ENCODE results near the gene HBA2.

HBA2 gene

GRCh38 chr16:177394-177822, 4.7 kb downstream of the HBA2 start:
- in situ Hi-C loops (cut with HindIII; ENCODE audit: low pct_ligation_motif_present, low sequenced_read_pairs) = no loop called here
- DNase-seq = no peak
- Histone ChIP-seq H3K27ac (no peak overlapping the region), H3K4me3 (ENCODE audit: low read depth, low read length) (no peak overlapping the region), H3K36me3 (replicated peaks) (no peaks in the 10 kb centered on the region), H3K27me3 (replicated peaks) (peaks cover 38% of the 10 kb centered on the region)
- no peak for TF ChIP-seq CTCF (IDR thresholded peaks at IDR 0.05; ENCODE audit: low read depth, low read length, missing control alignments)

- Histone ChIP-seq H3K27ac (no peak overlapping the region), H3K36me3 (replicated peaks) (no peaks in the 10 kb centered on the region), H3K27me3 (replicated peaks) (peaks cover 38% of the 10 kb centered on the region), H3K4me3 (ENCODE audit: low read depth, low read length) (no peak overlapping the region)
- no peak for TF ChIP-seq CTCF (IDR thresholded peaks at IDR 0.05; ENCODE audit: low read depth, low read length, missing control alignments)
- no peak for DNase-seq
- in situ Hi-C loops (cut with HindIII; ENCODE audit: low pct_ligation_motif_present, low sequenced_read_pairs) = no loop called here
Measured at GRCh38 chr16:177981-178667, 5.4 kb downstream of the HBA2 start.

GRCh38 chr16:178668-179015, 6.0 kb downstream of the HBA2 start:
- Histone ChIP-seq H3K27ac (no peak overlapping the region), H3K36me3 (replicated peaks) (no peaks in the 10 kb centered on the region), H3K4me3 (ENCODE audit: low read depth, low read length) (no peak overlapping the region), H3K27me3 (replicated peaks) (peaks cover 34% of the 10 kb centered on the region)
- DNase-seq = no peak
- TF ChIP-seq CTCF (IDR thresholded peaks at IDR 0.05; ENCODE audit: low read depth, low read length, missing control alignments) = no peak
- in situ Hi-C loops (cut with HindIII; ENCODE audit: low pct_ligation_motif_present, low sequenced_read_pairs) = no loop called here

- Histone ChIP-seq H3K27ac (no peak overlapping the region), H3K36me3 (replicated peaks) (no peaks in the 10 kb centered on the region), H3K27me3 (replicated peaks) (peaks cover 34% of the 10 kb centered on the region), H3K4me3 (ENCODE audit: low read depth, low read length) (no peak overlapping the region)
- TF ChIP-seq CTCF (IDR thresholded peaks at IDR 0.05; ENCODE audit: low read depth, low read length, missing control alignments) = no peak
- in situ Hi-C loops (cut with HindIII; ENCODE audit: low pct_ligation_motif_present, low sequenced_read_pairs) = no loop called here
- DNase-seq = no peak
Measured at GRCh38 chr16:179211-180092, 6.8 kb downstream of the HBA2 start.

GRCh38 chr16:180101-180675, 7.5 kb downstream of the HBA2 start, which contains the start of gene HBQ1:
Gene HBQ1 (plus strand): TSS chr16:180459. CDS start chr16:180487, 28 bp downstream.
- TF ChIP-seq CTCF (IDR thresholded peaks at IDR 0.05; ENCODE audit: low read depth, low read length, missing control alignments) = peak; percentile 15
- in situ Hi-C loops (cut with HindIII; ENCODE audit: low pct_ligation_motif_present, low sequenced_read_pairs) = no loop called here
- Histone ChIP-seq H3K36me3 (replicated peaks) (peaks cover 2% of the 10 kb centered on the region), H3K4me3 (ENCODE audit: low read depth, low read length) (peak within 1 kb of the TSS; percentile 26), H3K27ac (no peak within 1 kb of the TSS), H3K27me3 (replicated peaks) (peaks cover 32% of the 10 kb centered on the region)
- DNase-seq = no peak

Measured in brain microvascular endothelial cell (primary cell).